ENCODE results near the gene SNRPD2. TPM values are rescaled to one million over a fixed set of nuclear protein-coding genes. Genes with fewer than 3 reads are reported as not detected.
A peak's percentile ranks its signal among the peaks of the same experiment; 100 is the strongest.
"Not testable (repeated sequence)": the region's sequence is repeated elsewhere in the genome, so short reads cannot be mapped to it uniquely, and the experiment has no call there.

Gene SNRPD2
- total RNA-seq, result 251 TPM
- long read RNA-seq, transcript SNRPD2-201 (3 exons, 901 nt), result major isoform, 79 of 88 reads
- long read RNA-seq, partial matches to known transcripts, result 4 of 88 reads
- long read RNA-seq, other reads (novel, unspliced or antisense), result 5 of 88 reads

DNA sequence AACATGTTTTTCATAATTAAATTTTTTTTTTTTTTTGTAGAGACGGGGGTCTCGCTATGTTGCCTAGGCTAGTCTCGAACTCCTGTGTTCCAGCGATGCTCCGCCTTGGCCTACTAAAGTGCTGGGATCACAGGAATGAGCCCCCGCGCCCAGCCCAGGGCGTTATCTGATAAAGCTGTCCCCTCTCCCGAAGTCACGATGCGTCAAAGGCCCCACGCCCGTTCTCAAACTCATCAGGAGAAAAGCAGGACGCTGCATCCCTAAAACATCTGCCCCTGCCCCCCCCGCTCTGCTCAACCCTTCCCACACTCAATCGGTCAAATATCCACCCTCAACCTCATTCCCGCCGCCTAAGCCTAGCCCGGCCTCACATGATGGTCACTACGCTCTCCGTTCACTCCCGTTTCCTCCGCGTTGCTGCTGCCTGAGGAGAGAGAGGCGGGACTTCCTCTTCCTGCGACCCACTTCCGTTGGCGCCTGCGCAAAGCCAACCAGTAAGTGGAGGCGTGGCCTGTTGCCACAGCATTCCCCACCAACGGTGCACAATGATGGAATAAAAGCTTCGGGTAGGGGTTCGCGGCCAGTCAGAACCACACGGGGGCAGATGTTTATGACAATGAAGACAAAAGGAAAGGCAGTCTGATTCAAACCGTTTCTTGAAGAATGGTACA, at the start of gene SNRPD2:
Gene SNRPD2, minus strand, starts transcription at position 438 of the 671 bp plus-strand sequence. Its CDS starts 65 bp downstream, at position 373.
- ATAC-seq (ENCODE audit: poor library complexity), result peak; percentile 92
- intact Hi-C loops (cut with DNase I), result no loop called here

DNA sequence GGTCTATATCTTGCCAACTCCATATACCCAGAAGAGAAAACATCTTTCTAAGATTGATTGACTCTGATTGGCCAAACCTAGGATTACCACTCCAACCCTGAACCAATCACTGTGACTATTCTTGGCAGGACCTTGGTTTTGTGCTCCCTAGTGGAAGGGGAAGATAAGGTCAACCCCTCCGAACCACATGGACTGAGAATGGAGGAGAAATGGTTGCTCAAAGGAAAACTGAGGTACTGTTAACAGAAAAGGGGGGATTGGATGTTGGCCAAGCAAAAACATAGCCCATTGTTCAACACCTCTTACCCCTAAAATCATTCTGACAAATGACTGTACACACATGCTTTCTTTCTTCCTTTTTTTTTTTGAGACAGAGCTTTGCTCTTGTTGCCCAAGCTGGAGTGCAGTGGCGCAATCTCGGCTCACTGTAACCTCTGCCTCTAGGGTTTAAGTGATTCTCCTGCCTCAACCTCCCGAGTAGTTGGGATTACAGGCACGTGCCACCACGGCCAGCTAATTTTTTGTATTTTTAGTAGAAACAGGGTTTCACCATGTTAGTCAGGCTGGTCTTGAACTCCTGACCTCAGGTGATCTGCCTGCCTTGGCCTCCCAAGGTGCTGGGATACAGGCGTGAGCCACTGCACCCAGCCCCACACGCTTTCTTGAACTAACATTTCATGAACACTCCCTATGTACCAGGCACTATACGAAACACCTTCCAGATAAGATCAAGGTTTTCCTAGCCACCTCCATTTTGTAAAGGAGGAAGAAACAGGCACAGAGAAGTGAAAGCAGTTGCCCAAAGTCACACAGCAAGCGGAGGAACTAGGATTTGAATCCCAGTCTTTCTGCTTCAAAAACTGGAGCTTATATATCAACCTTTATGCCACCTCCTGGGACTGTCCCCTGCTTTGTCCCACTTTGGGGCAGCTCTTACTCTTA, 48.0 kb upstream of the SNRPD2 start:
- no peak for DNase-seq
- intact Hi-C loops (cut with DNase I), result no loop called here
- no peak for ATAC-seq (ENCODE audit: poor library complexity)

More for the DNA sequence above, at the start of gene SNRPD2:
- peak; percentile 95 for DNase-seq

DNA sequence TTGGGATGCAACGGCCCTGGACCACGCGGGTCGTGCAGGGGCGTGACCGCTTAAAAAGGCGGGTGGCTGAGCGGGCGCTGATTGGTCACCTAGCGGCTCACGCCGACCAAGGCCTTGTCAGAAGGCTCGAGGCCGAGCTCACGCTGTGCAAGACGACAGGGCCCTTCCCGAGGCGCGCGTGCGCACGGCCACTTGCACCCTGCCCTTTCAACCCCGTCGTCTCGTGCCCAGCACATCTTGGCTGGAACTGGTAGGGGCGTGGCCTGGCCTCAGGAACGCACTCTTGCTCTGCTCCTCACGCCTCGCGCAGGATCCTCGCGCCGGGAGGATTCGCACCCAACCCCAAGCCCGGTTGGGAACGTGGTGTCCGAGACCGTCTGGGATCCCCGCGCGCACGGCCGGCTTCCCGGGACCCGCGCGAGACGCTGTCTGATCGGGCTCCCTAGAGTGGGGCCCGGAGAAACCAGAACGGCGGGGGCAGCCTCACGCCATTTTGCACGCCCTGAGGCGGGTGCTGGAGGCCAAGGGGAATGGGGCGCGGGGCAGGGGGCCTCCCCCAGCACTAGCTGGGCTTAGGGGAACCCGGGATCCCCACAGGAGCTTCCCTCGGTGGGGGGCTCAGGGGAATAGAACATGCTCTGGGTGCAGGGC, 41.5 kb upstream of the SNRPD2 start, which contains the start of gene MEIOSIN:
Gene MEIOSIN, plus strand, starts transcription at position 280 of the 651 bp plus-strand sequence. CDS start 1,938 bp downstream, outside the sequence.
- intact Hi-C loops (cut with DNase I), result no loop called here
- no peak for ATAC-seq (ENCODE audit: poor library complexity)
- DNase-seq, result no peak

DNA sequence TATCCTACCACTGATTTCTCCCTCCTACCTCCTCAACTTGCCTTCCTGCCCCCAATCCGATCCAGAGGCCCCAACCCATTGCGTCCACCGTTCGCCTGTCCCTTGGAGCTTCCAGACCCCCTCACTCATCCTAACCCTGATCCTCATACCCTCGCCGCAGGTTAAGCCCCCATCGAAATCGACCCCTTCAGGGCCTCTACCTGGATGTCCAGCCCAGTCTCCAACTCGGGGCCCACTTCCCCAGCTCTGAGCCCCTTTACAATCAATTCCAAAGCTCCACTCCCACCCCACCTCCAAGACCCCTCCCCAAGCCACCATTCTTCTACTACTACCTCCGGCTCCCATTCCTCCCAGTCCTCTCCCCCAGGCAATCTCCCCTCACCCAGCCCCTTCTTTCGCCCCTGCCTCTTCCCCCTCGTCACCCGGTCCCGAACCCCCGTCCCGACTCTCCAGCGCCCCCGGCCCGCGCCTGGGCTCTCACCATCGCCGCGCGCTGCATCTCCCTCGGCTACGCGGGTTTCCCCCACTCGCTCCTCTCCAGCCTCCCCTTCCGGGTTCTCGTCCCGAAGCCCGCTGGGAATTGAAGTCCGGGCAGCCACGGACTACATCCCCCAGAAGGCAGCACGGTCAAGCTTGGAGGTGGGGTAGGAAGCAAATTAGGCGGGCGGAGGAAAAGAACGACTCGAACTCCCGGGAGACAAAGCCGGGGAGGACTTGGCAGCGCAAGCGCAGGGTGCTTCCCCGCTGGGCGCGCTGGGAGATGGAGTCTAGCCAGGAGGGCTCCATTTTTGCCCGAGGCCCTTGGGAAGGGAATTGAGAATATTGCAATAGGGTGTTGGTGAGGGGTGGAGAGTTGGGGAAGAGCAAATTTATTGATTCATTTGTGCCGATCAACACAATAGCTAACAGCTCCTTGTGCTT, 38.9 kb upstream of the SNRPD2 start, which contains the start of gene FBXO46:
Gene FBXO46, minus strand, starts transcription at position 529 of the 921 bp plus-strand sequence. CDS start 17,401 bp downstream, outside the sequence.
- DNase-seq (peak; percentile 96), ATAC-seq (ENCODE audit: poor library complexity) (peak; percentile 99)
- intact Hi-C loops (cut with DNase I), result no loop called here

DNA sequence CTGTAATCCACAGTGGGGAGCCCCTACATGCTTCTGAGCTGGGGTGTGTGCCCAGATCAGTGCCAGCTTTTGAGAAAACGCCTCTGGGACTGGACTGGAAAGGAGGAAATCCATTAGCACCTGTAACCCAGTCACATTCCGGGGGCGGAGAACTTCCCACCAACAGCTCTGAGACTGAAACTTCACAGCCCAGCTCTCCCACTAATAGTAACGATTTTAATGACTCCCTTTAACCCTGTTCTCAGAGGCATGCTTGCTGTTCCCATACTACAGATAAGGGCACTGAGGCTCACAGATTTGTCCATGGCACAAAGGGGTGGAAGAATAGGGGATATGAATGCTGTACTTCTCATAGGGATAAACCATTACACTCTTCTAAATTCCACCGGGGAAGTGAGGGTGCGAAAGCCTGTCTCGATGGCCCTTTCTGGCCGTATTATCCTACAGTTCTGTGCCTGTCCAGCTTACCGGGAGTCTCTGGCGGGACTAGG, 38.1 kb upstream of the SNRPD2 start:
- DNase-seq (no peak), ATAC-seq (ENCODE audit: poor library complexity) (no peak)
- intact Hi-C loops (cut with DNase I), result no loop called here

DNA sequence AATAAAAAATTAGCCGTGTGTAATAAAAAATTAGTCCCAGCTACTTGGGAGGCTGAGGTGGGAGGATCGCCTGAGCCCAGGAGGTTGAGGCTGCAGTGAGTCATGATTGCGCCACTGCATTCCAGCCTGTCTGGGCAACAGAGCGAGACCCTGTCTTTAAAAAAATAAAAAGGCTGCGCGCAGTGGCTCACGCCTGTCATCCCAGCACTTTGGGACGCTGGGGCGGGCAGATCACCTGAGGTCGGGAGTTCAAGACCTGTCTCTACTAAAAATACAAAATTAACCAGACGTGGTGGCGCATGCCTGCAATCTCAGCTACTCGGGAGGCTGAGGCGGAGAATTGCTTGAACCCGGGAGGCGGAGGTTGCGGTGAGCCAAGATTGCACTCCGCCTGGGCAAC, 36.9 kb upstream of the SNRPD2 start:
- not testable (repeated sequence) for ATAC-seq (ENCODE audit: poor library complexity)

DNA sequence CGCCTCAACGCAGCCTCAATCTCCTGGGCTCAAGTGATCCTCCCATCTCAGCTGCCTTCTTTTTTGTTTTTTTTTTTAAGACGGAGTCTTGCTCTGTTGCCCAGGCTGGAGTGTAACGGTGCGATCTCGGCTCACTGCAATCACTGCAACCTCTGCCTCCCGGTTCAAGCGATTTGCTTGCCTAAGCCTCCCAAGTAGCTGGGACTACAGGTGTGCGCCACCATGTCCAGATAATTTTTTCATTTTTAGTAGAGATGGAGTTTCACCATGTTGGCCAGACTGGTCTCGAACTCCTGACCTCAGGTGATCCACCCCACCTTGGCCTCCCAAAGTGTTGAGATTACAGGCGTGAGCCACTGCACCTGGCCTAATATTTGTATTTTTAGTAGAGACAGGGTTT, 28.3 kb upstream of the SNRPD2 start:
- ATAC-seq (ENCODE audit: poor library complexity); intact Hi-C loops (cut with DNase I); DNase-seq: not testable (repeated sequence)

More for the DNA sequence above, 36.9 kb upstream of the SNRPD2 start:
- DNase-seq; intact Hi-C loops (cut with DNase I): not testable (repeated sequence)

DNA sequence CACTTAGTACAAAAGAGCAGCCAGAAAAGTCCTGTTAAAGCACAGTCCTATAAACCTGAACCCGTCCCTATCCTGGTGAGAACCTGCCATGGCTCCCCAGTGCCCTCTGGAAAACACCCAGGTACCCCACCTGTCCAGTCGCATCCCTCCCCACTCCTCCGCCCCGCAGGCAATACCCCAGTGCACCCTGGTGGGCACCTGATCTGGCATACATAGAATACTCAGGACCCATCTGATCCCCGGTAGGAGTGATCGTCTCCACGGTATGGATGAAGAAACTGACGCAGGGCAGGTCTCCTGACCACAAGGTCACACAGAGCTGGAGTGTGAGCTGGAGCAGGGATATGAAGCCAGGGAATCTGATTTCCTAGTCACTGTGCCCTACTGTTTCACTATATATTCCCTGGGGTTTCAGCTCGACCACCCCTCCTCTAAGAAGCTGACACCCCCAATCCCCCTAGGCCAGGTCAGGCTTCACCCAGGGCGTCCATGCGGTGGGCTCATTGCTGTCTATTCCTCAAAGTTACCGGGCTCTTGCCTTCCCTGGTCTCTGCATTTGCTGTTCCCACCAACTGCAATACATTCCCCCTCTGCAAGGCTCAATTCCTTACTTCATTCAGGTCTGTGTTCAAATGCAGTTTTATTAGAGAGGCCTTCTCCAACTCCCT, 26.4 kb upstream of the SNRPD2 start:
- intact Hi-C loops (cut with DNase I), result loop anchor here (5.0 kb wide), 1 partner anchor 49 kb away; the partner anchor contains the start of gene SIX5
- no peak for DNase-seq
- peak; percentile 2 for ATAC-seq (ENCODE audit: poor library complexity)

DNA sequence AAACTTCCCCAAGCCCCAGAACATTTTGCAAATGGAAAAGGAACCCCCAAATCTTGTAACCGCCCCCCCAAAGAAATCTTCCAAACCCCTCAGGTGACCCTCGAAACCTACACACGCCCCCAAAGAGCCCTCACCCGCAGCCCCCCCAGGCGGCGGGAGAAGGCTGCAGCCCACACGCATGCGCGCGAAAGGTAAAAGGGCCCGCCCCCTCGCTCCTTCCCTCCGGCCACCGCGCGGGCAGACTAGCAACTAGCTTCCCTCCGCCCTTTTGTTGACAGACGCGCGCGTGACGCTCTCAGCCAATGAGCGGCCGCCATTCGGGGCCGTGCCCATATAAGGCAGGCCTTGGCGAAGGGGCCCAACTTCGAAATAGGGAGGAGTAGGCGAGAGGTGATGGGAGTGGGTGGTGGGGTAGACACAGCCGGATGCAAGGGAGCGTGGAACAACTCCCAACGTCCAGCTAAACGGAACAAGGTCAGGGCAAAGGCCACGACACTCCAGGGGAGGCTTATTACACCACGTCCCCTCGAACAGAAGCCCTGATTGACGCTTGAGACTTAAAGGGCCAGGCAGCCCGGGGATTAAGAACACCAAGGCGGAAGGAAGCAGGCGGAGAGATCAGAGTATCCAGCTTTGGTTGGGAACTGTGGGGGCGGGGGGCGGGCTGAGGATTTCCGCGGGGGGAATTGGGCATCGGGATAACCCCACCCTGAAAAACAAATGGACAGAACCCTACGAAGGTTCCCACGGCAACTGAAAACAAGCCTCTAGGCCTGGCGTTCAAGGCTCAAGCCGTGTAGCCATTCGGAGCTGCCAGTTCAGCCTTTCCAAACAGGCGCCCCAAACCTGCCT, 25.6 kb upstream of the SNRPD2 start:
- DNase-seq (peak; percentile 99), ATAC-seq (ENCODE audit: poor library complexity) (peak; percentile 97)
- intact Hi-C loops (cut with DNase I), result loop anchor here (5.0 kb wide), 1 partner anchor 50 kb away; the partner anchor contains the start of gene SIX5

DNA sequence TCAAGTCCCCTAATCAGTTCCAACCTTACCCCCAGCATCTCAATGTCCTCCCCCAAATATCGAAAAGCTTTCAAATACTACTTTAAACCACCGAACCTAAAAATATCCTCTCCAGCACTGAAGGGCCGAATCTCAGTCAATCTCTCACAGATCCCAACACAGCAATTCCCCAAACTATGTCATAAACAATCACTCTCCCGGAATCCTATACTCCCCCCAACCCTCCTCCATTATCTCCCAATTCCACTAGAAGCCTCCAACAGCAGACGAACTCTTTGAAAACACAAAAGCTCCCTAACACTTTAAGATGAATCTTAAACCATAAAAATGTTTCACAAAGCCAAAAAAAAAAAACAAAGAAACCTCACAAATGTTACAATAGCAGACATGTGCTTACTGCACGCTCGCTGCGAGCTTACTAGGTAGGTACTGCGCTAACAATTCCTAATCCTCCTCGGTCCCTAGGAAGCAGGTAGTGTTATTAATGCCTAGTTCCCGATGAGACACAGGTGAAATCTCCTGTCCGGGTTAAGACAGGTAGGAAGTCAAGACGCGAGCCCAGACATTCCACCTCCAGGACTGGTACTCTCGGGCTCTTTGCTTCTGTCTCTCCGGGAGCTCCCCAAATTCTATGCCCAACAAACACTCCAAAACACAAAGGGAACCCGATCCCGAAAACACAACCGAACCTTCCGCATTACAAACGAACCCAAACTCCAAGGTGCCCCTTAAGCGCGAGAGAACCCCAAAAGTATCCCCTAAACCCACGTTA, 24.8 kb upstream of the SNRPD2 start:
- ATAC-seq (ENCODE audit: poor library complexity) (peak; percentile 2), DNase-seq (no peak)
- intact Hi-C loops (cut with DNase I), result loop anchor here (5.0 kb wide), 1 partner anchor 51 kb away; the partner anchor contains the start of gene SIX5

DNA sequence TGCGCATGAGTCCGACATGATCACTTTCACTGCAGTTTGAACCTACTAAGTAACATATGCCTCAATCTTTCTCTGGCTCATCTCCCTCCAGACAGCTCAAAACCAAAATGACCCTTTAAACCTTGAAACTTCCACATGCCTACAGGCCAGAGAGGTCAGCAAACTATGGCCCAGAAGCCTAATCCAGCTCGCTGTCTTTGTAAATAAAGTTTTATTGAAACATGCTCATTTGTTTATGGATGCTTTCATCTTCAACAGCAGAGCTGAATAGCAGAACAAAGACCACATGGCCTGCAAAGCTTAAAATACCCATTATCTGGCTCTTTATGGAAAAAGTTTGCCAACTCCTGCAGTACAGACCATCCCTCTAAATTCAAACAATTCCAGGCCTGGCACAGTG, 23.4 kb upstream of the SNRPD2 start:
- DNase-seq (no peak), ATAC-seq (ENCODE audit: poor library complexity) (no peak)
- intact Hi-C loops (cut with DNase I), result loop anchor here (5.0 kb wide), 1 partner anchor 52 kb away; the partner anchor contains the start of gene SIX5

DNA sequence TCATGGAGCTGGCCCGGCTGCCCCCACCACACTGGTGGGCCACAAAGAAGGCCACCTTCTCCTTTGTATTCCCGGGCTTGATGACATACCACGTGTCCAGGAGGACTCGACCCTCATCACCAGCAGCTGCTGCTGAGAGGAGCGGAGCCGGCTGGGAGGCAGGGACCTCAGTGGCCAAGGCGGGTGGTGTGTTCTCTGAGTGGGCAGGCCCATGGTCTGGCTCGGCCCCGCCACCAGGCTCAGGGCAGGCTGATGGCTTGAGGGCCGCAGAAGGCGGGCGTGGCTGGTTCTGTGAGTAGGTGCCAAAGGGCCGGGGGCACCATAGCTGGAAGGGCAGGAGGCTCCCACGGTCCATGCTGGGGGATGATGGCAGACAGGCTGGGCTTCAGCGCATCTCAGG, 21.4 kb upstream of the SNRPD2 start:
- ATAC-seq (ENCODE audit: poor library complexity) (no peak), DNase-seq (no peak)
- intact Hi-C loops (cut with DNase I), result no loop called here

DNA sequence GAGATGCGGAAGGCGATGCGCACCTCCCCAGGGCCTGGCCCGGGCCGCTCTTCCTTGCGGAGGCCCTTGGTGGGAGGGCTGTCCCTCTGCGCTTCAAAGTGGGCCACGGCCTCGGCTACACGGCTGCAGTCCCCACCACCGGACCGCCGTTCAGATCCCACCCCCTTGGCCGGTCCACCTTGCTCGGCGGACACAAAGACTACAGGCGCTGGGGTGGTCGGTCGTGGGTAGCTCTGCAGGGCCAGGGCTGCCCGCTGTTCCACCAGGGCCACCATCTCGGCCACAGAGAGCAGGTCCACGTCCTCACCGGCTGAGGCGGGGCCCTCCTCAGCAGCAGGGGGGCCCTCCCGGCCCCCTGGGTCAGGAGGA, 20.9 kb upstream of the SNRPD2 start:
- ATAC-seq (ENCODE audit: poor library complexity), result no peak
- DNase-seq, result no peak
- intact Hi-C loops (cut with DNase I), result no loop called here

DNA sequence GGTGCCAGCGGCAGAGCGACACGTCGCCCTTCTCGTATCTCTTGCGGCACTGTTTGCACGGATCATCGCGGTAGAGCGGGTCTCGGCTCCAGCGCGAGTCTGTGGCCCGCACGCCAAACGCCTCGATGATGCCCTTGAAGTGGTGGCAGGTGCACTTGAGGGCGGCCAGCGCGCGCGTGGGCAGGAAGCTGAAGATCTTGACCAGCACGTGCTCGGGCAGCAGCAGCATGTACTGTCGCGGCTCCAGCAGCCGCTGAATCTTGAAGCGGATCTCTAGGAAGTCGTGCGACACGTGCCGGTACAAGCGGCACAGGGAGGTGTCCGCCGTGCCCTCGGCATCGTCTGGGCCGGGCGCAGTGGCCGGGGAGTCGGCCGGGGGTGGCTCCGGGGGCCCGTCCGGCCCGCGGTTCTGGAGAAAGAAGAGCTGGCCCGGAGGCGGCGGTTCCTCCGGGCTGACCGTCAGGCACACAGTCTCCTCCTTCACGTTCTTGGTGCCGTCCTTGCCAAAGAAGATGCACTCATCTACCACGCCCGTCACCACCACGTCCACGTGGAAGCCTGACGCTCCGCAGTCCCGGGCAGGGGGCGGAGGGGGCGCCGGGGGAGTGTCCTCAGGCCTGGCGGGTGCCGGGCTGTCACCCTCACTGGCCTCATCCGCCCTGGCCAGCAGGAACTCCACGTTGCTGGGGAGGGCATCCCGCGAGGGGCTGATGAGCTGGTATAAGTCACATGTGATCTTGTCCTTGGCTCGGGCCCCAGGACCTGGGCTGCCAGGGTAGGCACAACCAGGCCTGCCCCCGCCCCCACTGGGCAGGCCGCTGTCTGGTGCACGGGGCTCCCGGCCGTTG, 20.3 kb upstream of the SNRPD2 start:
- intact Hi-C loops (cut with DNase I), result no loop called here
- DNase-seq (no peak), ATAC-seq (ENCODE audit: poor library complexity) (no peak)

All from Right ventricle myocardium superior (tissue), 1 donor.